Activated CD8-positive, alpha-beta memory T cell treated with anti-CD3 and anti-CD28 coated beads, Interleukin-2, amount 50 U/mL, for 24 hours (primary cell): Measurements from ENCODE around the gene NKX1-1.

Source experiments
- DNase-seq: peaks from one replicate; pipeline ENCODE4 v3.0.0-alpha.2; 2020; ENCODE audit errors: extremely low read depth

NKX1-1 gene

DNA sequence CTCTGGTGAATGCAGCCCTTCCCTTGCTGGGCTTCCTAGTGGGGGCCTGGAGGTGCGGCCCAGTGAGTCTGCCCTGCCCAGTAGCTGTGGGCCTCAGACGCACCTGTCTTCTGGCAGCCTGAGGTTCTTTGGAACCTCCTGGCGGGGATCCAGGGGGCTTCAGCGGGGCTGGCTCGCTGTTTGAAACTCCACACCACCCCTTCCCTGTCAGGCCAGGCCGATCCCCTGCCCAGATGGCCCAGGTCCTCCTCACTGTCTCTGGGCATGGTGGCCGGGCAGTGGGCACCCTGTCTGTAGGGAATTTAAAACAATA, 10.7 kb upstream of the NKX1-1 start:
- no peak for DNase-seq

DNA sequence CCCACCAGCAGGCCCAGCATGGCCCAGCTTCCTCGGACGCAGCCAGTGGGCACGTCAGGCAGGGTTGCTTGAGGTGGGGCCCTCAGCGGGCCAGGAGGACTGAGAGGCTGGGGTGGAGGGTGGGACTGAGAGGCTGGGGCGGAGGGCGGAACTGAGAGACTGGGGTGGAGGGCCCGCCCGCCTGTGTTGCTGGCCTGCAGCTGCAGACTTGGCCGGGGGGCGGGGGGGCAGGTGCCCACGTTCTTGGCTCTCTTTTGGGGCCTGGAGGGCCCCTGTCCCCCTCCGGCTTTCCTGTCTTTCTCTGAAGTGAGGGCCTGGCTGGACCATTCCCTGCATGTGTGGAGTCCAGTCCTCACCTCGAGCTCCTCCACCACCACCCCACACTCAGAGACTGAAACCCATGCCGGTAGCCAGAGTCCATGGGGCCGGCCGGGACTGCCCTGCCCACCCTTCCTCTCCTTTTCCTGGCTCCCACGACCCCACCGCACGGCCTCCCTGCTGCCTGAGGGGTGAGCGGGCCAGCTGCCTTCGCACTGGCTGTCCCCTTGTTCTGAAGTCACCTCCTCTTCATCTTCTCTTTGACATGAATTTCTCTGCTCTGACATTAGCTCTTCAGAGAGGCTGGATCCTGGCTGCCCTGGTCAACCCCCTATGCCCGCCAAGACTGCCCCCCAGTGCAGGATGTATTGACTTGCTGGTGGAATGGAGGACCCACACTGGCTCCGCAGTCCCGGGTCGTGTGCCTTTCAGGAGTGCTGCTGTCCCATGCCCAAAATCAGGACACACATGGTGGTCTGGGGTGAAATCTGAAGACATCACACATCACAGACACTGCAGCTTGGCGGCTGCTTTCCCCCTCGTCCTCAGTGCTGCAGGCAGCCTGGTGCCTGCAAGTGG, 10.1 kb upstream of the NKX1-1 start:
- no peak for DNase-seq

DNA sequence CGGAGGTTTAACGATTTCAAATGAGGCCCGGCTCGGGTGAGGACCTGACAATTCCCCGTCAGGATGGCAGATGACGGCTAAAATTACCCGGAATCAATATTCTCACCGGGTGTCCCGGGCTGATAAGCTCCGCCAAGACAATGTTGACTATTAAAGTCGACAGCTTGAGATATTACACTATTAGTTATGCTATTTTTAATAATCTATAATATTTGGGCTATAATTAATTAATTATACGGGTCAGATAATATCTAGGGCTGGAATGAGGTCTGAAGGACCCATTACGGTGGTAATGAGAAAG, 9.4 kb upstream of the NKX1-1 start:
- no peak for DNase-seq

DNA sequence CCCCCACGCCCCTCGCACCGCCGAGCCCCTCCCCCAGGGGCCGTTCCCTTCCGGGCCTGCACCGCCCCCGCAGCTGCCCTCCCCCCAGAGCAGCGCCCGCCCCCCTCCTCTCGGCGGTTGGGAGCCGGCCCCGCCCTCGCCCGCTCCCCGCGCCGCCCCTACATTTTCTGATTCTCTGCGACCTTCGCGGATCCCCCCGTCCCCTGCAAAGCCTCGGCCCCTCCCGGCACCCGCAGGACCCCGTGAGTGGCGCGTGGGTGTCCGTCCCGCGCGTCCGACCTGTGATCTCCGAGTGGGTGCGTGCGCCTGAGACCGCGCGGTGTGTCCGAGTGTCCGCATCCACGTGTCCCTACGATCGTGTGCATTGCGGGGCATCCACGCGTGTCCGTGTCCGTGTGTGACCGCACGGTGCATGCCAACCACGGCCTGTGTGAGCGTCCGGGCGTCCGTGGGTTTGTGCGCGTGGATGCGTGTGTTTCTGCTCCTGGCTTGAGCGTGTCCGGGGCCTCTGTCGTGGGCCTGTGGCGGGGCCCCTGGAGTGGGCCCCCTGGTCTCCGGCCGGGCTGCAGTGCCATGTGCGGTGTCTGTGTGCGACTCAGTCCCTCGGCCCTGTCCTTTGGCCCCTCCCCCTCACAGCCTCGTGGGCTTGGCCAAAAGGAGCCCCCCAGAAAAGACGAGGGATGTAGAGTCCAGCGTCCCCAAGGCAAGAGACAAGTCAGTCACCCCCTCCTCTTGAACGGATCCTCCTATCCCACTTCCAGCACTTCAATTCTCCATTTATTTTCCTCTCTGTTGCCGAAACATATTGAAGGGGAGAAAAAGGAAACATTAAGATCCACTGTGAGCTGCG, 8.8 kb upstream of the NKX1-1 start:
- no peak for DNase-seq

DNA sequence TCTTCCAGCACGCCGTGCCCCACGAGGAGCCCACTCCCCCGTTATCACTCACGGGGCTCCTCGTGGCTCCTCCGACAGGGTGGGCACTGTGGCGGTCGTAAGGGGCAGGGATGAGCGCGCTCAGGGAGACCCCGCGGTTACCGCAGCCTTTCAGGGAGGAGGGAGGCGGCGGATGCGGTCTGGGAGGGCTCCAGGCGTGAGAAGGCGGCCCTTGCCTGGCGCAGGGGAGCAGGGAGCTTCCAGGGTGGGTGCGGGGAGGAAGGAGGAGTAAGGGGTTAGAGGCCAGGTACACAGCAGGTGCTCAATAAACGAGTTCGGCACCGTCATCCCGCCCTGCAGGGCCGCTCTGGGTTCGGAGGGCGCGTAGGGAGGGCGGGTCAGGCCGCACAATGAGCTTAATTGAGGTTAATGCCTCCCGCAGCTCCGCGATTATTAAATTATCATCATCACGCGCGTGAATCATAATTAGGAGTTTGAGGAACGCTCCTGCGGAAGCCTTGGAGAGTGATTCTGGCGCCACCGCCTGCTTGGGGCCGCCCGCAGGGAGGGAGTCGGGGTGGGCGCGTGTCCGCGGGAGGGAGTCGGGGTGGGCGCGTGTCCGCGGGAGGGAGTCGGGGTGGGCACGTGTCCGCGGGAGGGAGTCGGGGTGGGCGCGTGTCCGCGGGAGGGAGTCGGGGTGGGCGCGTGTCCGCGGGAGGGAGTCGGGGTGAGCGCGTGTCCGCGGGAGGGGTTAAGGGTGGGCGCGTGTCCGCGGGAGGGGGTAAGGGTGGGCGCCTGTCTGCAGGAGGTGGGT, 7.6 kb upstream of the NKX1-1 start:
- no peak for DNase-seq

DNA sequence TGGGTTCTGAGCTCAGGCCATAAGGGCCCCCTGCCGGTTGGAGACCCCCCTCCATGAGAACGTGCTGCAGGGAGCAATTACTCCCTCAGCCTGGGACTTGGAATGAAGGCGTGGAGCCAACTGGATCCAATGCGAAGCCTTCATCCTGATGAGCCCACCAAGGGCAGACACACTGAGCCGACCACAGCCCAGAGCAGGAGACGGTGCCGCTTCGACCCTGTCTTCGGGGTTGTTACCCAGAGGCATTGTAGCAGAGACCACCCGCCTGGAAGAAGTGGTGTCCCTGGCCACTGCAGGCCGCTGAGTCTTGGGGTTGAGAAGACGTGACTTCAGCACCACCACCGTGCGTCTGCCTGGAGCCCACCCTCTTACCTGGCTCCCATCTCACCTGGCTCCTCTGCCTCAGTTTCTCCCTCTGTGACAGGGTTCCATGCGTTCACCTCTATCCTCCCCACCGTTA, 7.0 kb upstream of the NKX1-1 start:
- DNase-seq: no peak

DNA sequence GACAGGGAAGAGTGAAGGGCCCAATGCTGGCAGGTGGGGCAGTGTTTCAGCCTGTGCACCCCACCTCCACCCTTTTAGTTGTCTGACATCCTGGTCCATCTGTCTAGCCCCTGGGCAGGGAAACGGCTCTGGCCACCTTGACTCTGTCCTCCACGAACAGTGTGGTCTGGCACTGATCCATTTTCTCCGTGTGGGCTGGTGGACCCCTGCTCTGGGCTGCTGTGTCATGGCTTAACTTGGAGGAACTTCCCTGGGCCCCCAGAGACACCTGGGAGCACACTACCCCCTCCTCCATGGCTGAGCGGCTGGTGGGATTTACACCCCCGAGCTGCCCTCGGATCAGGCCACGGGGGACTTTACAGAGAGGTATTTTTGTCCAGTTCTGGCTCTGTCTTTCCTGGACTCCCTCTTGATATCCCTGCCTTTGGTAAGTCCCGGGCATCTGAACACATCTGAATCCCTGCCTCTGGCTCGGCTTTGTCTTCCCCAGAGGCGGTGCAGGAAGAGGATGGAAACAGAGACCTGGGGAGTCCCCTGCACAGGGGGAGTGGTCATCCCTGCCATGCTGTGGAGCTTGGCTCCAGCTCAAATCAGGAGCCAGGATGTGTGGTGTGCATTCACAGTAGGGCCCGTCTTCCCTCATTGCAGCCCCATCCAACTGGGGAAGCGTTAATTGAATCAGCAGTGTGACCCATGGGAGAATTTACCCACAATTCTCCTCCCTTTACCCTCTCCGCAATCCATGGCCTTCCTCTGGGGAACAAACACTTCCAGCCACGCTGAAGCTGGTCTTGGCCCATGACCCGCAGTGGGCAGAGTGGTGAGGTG, 6.3 kb upstream of the NKX1-1 start:
- no peak for DNase-seq

DNA sequence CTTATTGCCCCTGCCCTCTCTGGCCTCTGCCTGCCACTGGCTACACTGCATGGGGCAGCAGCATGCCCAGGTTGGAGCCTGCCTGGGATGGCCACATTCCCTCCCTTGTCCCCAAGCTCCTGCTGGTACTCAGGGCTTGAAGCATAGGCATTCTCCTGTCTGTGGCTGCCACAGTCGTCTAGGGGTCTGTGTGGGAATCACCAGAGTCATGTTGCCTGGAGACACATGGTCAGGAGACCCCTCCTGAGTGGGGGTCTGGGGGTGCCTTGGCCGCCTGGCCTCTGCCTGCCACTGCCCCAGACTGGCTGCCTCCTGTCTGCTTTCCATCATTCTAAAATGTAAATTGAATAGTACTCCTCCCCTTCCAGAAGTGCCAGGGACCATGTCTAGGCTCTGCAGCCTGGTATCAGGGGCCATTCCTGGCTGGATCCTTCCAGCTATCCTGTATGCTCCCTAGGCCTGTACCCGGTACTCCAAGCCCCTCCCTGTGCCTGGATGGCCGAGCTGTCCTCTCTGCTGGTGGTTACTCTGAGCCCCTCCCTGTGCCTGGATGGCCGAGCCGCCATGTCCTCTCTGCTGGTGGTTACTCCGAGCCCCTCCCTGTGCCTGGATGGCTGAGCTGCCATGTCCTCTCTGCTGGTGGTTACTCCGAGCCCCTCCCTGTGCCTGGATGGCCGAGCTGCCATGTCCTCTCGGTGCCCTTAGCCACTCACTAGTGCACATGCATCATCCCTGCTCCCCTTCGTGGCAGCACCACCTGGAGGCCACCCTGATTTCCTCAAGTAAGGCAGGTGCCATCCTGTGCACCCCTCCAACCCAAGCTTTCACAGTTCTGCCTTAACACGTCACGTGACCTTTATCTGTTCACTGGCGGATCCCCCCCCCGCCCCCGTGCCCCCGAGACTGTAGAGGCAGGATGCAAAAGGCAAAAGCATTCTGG, 5.5 kb upstream of the NKX1-1 start:
- DNase-seq: no peak

DNA sequence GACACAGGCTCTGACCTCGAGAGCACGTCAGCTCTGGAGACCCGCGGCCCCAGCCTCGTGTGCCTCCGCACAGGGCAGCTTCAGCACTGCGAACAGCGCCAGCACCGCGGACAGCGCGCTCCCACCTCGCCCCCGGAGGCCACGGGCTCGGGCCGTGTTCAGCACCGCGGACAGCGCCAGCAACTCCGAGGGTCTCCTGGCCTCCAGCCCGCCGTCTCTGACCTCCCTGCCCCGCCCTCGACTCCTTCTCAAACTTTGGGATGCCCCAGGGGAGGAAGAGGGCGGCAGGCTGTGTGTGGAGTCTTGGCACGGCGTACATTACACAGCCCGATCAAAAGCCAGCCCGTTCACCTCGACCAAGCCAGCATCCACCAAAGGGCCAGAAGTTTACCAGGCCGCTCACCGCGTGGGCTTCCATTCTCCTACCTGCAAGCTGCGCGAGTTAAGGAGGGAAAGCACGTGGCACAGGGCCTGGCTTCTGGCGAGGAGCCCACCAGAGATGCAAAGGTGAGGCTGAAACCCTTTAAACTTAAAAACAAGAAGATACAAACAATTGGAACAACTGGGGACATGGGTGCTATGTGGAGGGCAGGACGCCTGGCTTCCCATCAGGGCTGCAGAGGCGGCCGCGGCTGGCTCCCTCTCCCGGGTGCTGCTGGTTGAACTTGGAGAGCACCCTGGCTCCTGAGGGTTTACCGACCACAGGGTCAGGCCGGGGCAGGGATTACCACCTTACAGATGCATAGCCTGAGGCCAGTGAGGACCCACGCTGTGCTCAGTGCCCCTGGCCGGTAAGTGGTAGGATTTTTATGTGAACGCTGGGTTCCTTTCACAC, 4.5 kb upstream of the NKX1-1 start:
- DNase-seq: no peak

DNA sequence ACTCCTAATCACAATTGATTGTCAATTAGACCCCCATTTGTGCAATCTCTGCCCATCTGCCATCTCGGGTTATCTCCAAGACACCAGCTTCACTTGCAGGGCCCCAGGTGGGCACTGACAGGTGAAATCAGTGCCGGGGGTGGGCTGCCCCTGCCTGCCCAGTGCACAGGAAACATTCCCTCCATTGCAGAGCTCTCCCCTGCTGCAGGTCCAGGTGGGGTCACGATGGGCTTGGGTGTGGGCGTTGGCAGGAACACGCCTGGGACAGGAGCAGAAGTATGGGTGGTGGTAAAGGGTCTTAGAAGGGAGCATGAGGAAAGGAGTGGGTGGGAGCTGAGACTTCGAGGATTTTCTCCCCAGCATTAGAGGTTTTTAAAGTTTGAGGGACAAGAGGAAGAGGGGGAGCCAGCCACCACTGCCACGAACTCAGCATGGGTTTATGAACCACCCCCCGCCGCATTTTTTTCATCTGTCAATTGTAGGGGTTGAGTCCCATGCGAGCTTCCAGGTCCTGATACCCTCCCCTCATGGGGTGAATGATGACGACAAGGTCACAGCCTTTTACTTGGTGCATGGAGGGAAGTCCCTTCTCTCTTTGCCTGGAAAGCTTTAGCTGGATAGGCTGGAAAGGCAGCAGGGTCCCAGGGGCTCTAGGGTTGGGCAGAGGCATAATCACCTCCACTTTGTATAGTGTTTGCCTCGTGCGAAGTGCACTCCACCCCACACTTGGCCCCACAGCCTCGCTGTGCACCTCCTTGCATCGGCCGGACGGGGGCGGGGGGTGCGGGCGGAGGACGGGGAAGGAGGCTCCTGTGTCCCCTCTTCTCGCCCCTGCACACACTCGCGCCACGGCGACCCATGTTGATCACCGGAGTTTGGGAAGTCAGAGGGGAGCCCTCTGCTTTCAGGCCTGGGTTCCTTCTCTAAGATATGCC, 3.5 kb upstream of the NKX1-1 start:
- no peak for DNase-seq

DNA sequence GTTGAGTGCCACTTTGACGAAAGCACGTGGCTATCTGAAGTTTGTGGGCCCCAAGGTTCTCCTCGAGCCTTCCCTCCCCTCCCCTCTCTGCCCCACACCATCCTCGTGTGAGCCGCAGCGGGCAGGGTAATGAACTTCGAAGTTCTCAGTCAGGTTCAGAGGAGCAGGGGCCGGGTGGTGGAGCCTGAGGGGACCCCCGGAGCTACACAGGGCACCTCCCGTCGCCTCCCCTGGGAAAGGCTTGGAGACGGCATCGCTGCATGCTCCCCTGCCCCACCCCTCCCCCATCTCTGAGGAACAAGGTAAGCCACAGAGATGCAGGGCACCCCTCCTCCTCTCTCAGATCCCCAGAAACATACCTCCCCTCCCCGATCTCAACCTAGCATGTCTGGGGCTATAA, 2.8 kb upstream of the NKX1-1 start:
- no peak for DNase-seq

DNA sequence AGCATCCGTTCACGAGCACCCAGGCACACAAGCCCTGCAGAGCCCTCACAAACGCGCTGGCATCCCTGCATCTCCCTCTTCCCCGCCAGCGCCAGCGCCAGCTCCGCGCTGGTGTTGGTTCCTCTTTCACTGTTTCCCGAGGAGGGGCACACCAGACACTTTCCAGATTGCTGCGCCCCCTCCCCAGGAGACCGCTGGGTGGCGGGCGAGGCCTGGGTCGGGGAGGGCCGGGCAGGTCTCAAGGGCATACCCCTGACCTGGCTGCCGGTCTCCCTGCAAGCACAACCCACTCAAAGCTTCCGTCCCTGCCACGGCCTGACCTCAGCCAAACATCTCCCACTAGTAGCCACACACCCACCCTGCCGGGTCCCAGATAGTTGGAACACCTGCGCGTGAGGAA, 2.2 kb upstream of the NKX1-1 start:
- no peak for DNase-seq

DNA sequence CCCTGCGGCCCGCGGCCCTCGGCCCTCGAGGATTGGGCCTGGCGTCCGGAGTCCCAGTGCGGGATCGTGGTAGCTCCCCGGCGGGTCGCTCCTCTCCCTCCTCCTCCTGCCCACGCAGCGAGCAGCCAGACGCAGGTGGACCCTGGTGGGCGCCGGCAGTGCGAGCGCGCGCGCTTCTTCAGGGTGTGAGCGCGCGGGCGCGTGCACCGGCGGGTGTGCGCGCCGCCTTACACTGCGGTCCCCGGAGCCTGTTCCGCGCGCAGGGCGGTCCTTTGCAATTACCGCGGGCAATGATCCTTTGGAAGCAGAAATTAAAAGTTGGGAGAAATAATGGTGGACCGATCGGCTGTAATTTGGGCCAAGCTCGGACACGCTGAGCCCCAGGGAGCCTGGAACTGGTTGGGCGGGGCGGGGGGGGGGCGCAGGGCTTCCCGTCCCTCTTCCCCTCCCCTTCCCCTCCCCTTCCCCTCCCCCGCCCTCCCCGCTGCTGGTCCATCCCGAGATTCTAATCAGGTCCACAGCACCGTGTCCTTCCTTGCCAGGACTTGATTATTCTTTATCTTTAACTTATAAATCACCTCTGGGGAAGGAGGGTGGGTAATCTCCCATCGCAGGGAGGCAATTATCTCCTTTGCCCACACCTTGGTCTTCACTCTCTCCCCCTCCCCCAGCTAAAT, 1.6 kb upstream of the NKX1-1 start:
- no peak for DNase-seq

DNA sequence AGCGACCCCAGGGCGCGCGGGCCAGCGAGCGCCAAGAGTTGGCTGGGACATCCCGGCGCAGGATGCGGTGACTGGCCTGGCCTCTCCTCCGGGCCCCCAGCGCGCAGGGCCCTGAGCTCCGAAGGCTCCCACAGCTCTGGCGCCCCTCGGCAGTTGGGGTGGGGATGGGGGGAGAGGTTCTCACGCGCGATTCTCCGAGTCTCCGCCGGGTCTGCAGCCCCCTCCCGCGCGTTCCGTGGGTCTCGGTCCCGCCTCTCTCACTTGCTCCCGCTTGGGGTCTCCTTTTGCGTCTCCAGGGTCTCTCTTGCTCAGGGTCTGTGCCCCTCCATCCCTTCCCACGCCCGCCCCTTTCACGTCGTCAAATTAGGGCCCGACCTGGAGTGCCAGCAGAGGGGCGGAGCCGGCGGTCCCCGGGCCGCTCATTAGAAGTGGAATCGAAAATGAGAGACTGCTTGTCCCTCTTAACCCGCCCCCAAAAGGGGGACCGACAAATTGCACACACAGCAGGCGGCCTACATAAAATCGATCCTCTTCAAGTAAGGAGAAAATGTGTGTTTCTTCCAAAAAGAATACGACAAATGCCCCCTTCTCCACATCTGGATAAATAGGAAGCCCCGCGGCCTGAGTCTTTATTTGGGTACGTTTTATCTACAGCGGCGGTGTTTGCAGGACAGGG, 877 bp upstream of the NKX1-1 start:
- no peak for DNase-seq

DNA sequence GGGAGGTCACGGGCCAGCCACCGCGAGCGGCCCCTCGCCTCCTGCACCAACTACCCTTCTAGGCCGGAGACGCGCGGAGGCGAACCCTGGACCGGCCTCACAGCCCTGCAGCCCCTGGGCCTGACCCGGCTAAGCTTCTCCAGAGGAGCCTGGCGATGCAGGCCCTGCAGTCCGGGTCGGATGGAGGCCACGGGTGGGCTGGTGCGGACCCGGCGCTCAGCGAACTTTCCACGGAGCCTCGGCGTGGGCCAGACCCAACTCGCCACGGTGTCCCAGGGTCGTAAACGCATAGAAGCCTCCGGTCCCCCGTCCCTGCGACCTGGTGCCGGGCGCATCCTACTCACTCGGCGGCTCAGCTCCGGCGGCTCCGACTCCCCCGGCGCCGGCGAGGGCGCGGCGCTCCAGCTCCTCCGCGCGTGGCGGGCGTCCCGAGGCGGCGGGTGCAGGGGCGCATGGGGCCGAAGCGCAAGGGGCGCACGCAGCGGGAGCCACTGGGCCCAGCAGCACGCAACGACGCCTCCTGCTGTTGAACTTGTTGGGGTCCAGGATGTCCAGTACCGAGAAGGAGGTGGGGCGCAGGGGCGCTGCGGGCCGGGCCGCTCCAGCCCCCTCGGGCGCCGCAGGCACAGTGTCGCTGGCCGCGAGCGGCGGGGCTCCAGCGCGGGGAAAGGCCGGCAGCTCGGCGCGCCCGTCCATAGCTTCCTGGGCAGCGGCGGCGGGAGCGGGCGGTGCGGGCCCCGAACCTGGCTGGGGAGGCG, 427 bp downstream of the NKX1-1 start:
- DNase-seq: no peak

DNA sequence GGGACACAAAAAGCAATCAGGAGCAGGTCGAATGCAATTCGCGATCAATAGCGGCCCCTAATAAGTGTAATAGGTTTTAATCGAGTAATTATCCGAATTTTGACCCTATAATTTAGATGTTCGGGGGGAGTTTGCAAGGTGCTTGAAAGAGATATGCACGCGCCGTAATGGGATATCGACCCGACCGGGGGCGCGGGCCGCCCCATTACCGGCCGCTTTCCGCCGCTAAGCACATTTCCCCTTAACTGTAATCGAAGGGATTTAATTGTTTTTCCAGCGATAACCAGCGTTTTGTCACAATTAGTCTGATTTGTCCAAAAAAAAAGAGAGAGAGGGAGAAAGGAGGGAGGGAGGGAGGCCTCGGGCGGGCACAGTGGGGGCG, 997 bp downstream of the NKX1-1 start:
- DNase-seq: no peak
